Measurements from ENCODE around the gene PREX1.

Gene PREX1

DNA sequence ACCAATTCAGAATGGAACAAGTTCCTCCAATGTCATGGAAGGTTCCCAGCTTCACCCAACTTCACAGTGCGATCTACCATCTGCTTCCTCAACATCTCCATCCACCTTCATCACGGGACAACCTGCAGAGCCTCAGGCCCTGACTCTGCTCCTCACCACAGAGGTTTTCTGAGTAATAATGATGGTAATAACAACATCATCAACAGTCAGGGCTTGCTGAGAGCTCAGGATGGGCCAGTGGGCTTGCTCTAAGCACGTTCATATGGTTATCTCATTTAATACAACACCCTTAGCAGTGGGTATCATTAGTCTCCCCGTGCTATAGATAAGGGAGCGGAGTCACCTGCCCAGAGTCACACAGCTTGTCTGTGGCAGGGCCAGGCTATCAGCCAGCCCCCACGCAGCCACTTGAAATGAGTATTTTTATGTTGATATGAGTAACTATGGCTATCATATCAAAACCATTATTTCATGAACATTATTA is 38.6 kb downstream of the PREX1 start:
- no peak for DNase-seq
- TF ChIP-seq, protein P1, sequence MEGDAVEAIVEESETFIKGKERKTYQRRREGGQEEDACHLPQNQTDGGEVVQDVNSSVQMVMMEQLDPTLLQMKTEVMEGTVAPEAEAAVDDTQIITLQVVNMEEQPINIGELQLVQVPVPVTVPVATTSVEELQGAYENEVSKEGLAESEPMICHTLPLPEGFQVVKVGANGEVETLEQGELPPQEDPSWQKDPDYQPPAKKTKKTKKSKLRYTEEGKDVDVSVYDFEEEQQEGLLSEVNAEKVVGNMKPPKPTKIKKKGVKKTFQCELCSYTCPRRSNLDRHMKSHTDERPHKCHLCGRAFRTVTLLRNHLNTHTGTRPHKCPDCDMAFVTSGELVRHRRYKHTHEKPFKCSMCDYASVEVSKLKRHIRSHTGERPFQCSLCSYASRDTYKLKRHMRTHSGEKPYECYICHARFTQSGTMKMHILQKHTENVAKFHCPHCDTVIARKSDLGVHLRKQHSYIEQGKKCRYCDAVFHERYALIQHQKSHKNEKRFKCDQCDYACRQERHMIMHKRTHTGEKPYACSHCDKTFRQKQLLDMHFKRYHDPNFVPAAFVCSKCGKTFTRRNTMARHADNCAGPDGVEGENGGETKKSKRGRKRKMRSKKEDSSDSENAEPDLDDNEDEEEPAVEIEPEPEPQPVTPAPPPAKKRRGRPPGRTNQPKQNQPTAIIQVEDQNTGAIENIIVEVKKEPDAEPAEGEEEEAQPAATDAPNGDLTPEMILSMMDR (IDR thresholded peaks at IDR 0.05), result no peak
- Histone ChIP-seq H3K4me1 (peaks cover 0 to 35% (median 30%) of the 10 kb centered on the region in 4 donors), H3K27me3 (no peaks in the 10 kb centered on the region), H3K27ac (no peak overlapping the region), H3K4me3 (no peak overlapping the region), H3K9me3 (no peaks in the 10 kb centered on the region), H3K36me3 (no peaks in the 10 kb centered on the region)
- intact Hi-C loops (cut with DNase I; ENCODE audit: low total_unique reads), result no loop called here

DNA sequence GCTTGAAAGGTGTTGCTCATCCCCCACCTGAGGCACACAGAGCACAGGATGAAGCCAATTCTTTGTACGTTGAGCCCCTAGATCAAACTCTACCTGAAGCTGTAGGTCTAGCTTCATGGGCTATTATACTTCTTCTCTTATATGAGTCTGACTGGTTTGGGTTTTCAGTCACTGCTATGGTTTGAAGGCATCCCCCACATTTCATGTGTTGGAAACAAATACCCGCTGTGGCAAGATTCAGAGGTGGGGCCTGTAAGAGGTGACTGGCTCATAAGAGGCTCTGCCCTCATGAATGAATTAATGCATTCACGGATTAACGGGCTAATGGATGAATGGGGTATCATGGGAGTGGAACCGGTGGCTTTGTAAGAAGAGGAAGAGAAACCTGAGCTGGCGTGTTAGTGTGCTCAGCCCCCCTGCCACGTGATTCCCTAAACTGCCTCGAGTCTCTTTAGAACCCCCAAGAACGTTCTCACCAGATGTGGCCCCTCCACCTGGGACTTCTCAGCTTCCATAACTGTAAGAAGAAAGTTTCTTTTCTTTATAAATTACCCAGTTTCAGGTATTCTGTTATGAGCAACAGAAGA is 39.2 kb downstream of the PREX1 start:
- intact Hi-C loops (cut with DNase I; ENCODE audit: low total_unique reads), result no loop called here
- no peak for DNase-seq
- Histone ChIP-seq H3K4me3 (no peak overlapping the region), H3K9me3 (no peaks in the 10 kb centered on the region), H3K27ac (no peak overlapping the region), H3K36me3 (no peaks in the 10 kb centered on the region), H3K27me3 (no peaks in the 10 kb centered on the region), H3K4me1 (peaks cover 0 to 38% (median 32%) of the 10 kb centered on the region in 4 donors)
- TF ChIP-seq, protein P1 (IDR thresholded peaks at IDR 0.05), result no peak

DNA sequence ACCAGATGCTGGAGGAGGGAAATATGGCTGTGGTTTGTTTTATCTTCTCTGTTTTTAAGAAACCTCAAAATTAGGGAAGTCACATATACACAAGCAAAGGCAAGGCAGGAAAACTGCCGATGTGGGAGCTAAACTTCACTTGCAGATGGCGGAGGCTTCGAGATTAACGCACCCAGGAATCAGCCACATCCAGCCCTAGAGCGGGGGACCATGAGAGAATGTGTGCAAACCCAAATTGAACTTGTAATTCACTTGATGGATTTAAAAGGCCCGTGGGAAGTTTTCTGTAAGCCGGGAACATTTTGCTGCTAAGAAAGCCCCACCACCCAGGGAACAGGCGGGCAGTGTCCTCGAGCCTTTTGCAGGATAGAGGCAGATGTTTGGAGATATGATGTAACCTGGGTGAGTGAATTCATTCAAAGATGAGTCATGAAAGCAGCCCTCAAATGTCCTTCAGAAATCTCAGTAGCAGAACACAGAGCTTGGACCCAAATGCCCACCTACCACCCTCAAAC is 39.9 kb downstream of the PREX1 start:
- H3K27ac ChIP-seq, result no peak overlapping the region
- intact Hi-C loops (cut with DNase I; ENCODE audit: low total_unique reads), result no loop called here

DNA sequence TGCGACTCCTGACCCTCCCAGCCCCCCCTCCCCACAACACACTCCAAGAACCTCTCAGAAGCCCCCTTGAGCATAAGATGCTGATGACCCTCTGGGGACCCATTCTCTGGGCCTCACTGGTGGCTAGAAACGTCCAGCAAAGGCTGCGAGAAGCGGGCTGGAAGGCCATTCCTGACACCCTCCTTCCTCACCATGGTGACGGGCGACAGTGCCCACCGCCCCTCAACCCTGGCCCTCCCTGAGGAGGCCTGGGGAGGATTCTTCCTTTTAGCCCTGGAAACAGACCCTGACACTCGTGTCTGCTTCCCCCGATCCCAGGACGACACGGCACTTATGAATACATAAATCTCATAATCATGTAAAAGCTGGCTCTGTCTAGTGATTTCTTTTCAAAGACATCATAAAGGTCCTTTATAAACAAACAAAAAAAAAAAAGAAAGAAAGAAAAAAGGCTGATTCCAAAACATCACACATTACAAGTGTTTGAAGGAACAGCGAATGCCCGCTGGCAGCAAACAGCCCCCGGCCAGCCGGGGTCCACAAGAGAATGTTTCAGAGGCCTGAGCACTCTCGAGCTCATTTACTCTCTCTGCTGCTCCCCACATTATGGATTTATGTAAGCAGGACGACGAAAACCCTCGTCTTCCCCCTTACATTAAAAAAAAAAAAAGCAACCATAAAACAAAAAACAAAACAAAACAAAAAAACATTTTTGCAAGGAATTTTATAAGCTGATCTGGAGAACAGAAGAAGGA is 40.7 kb downstream of the PREX1 start:
- intact Hi-C loops (cut with DNase I; ENCODE audit: low total_unique reads), result no loop called here
- Histone ChIP-seq H3K4me3 (no peak overlapping the region), H3K27me3 (no peaks in the 10 kb centered on the region), H3K4me1 (peaks cover 0 to 38% (median 34%) of the 10 kb centered on the region in 4 donors), H3K9me3 (no peaks in the 10 kb centered on the region), H3K36me3 (no peaks in the 10 kb centered on the region), H3K27ac (no peak overlapping the region)
- no peak for DNase-seq
- TF ChIP-seq, protein P1 (IDR thresholded peaks at IDR 0.05), result no peak

More for the DNA sequence above, 39.9 kb downstream of the PREX1 start:
- TF ChIP-seq, protein P1 (IDR thresholded peaks at IDR 0.05), result no peak
- DNase-seq, result no peak
- H3K9me3 ChIP-seq, result no peaks in the 10 kb centered on the region
- no peaks in the 10 kb centered on the region for H3K27me3 ChIP-seq
- peaks cover 0 to 40% (median 35%) of the 10 kb centered on the region in 4 donors for H3K4me1 ChIP-seq
- H3K36me3 ChIP-seq, result no peaks in the 10 kb centered on the region
- H3K4me3 ChIP-seq, result no peak overlapping the region

DNA sequence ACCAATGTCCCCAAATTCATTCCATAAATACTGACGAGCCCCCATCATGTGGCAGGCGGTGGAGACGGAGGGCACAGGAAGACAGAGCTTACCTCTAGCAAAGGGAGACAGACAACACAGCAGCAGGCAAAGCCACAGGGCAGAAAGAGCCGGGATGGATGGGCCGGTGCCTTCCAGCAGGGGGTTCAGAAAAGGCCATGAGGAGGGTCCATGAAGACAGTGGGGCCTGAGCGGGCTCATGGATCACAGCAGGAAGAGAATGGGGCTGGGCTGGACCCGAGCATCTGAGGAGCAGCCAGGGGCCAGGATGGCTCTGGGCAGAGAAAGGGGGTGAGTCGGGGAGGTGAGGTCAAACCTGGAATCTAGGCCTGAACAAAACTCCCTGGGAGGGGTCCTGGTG is 42.0 kb downstream of the PREX1 start:
- H3K4me3 ChIP-seq, result no peak overlapping the region
- TF ChIP-seq, protein P1 (IDR thresholded peaks at IDR 0.05), result no peak
- intact Hi-C loops (cut with DNase I; ENCODE audit: low total_unique reads), result no loop called here
- H3K36me3 ChIP-seq, result no peaks in the 10 kb centered on the region
- peaks cover 0 to 26% (median 21%) of the 10 kb centered on the region in 4 donors for H3K4me1 ChIP-seq
- H3K9me3 ChIP-seq, result no peaks in the 10 kb centered on the region
- no peak for DNase-seq
- no peaks in the 10 kb centered on the region for H3K27me3 ChIP-seq
- H3K27ac ChIP-seq, result no peak overlapping the region
